HUES48 (cell line): Measurements from ENCODE around the gene PPP1R9B.

Experiments
- H3K27ac ChIP-seq: one replicate; pipeline ENCODE4 v1.7.0; 2013; ENCODE audit warnings: low read depth, low read length, inconsistent platforms
- H3K27me3 ChIP-seq: 2 replicates; pipeline ENCODE4 v1.6.1; 2013; ENCODE audit warnings: mild to moderate bottlenecking, low read length; ENCODE audit not compliant: control insufficient read depth, insufficient read depth
- H3K36me3 ChIP-seq: 2 replicates; pipeline ENCODE4 v1.6.1; 2013; ENCODE audit warnings: low read length; ENCODE audit not compliant: control insufficient read depth, insufficient read depth
- H3K4me1 ChIP-seq: 2 replicates; pipeline ENCODE4 v1.6.1; 2013; ENCODE audit warnings: mild to moderate bottlenecking, low read length; ENCODE audit not compliant: control insufficient read depth, insufficient read depth
- H3K4me3 ChIP-seq: 2 replicates; pipeline ENCODE4 v1.5.1; 2013; ENCODE audit warnings: mild to moderate bottlenecking, low read depth, low read length
- H3K9ac ChIP-seq: 2 replicates; pipeline ENCODE4 v1.6.1; 2013; ENCODE audit warnings: mild to moderate bottlenecking, low read depth, low read length, moderate library complexity
- H3K9me3 ChIP-seq: 2 replicates; pipeline ENCODE4 v1.6.1; 2013; ENCODE audit warnings: low read length; ENCODE audit not compliant: control insufficient read depth, insufficient read depth

The PPP1R9B gene

GRCh38 chr17:50163843-50164696, 13.6 kb upstream of the PPP1R9B start:
- Histone ChIP-seq H3K4me1 (peaks cover 11% of the 10 kb centered on the region; the same call in 1 of the 2 replicates), H3K27me3 (peaks cover 14% of the 10 kb centered on the region), H3K27ac (no peak overlapping the region), H3K4me3 (no peak overlapping the region), H3K9ac (no peak overlapping the region), H3K36me3 (no peaks in the 10 kb centered on the region), H3K9me3 (no peaks in the 10 kb centered on the region)

GRCh38 chr17:50162466-50163254, 12.2 kb upstream of the PPP1R9B start:
- H3K9ac ChIP-seq = no peak overlapping the region
- H3K4me1 ChIP-seq = peaks cover 11% of the 10 kb centered on the region; the same call in 1 of the 2 replicates
- H3K27ac ChIP-seq = no peak overlapping the region
- H3K4me3 ChIP-seq = no peak overlapping the region
- peaks cover 14% of the 10 kb centered on the region for H3K27me3 ChIP-seq
- H3K36me3 ChIP-seq = no peaks in the 10 kb centered on the region
- H3K9me3 ChIP-seq = no peaks in the 10 kb centered on the region

- peak overlapping the region; percentile 5; the same call in 1 of the 2 replicates for H3K9ac ChIP-seq
- peaks cover 14% of the 10 kb centered on the region for H3K27me3 ChIP-seq
- peak overlapping the region; percentile 37 for H3K4me3 ChIP-seq
- peaks cover 11% of the 10 kb centered on the region; the same call in 1 of the 2 replicates for H3K4me1 ChIP-seq
- H3K36me3 ChIP-seq = no peaks in the 10 kb centered on the region
- H3K9me3 ChIP-seq = no peaks in the 10 kb centered on the region
- H3K27ac ChIP-seq = no peak overlapping the region
Measured at GRCh38 chr17:50161911-50162288, 11.4 kb upstream of the PPP1R9B start.

GRCh38 chr17:50161023-50161910, 10.8 kb upstream of the PPP1R9B start:
- Histone ChIP-seq H3K36me3 (no peaks in the 10 kb centered on the region), H3K27me3 (peaks cover 14% of the 10 kb centered on the region), H3K4me3 (peak overlapping the region; percentile 63), H3K9me3 (no peaks in the 10 kb centered on the region), H3K4me1 (peaks cover 11% of the 10 kb centered on the region; the same call in 1 of the 2 replicates), H3K27ac (no peak overlapping the region), H3K9ac (peak overlapping the region; percentile 5)

- peaks cover 12% of the 10 kb centered on the region; the same call in 1 of the 2 replicates for H3K4me1 ChIP-seq
Measured at GRCh38 chr17:50157891-50158290, 7.4 kb upstream of the PPP1R9B start.

GRCh38 chr17:50155115-50155819, 4.8 kb upstream of the PPP1R9B start:
- Histone ChIP-seq H3K4me3 (no peak overlapping the region), H3K9ac (no peak overlapping the region), H3K36me3 (no peaks in the 10 kb centered on the region), H3K4me1 (peaks cover 14% of the 10 kb centered on the region; the same call in 1 of the 2 replicates), H3K9me3 (no peaks in the 10 kb centered on the region), H3K27ac (peak overlapping the region; percentile 33), H3K27me3 (peaks cover 5% of the 10 kb centered on the region)

More at GRCh38 chr17:50157891-50158290, 7.4 kb upstream of the PPP1R9B start:
- Histone ChIP-seq H3K36me3 (no peaks in the 10 kb centered on the region), H3K9ac (no peak overlapping the region), H3K9me3 (no peaks in the 10 kb centered on the region), H3K27ac (no peak overlapping the region), H3K4me3 (no peak overlapping the region), H3K27me3 (peaks cover 14% of the 10 kb centered on the region)

GRCh38 chr17:50154604-50155003, 4.1 kb upstream of the PPP1R9B start:
- Histone ChIP-seq H3K9me3 (no peaks in the 10 kb centered on the region), H3K27ac (no peak overlapping the region), H3K4me1 (peaks cover 14% of the 10 kb centered on the region; the same call in 1 of the 2 replicates), H3K27me3 (peaks cover 12% of the 10 kb centered on the region), H3K36me3 (no peaks in the 10 kb centered on the region), H3K9ac (no peak overlapping the region), H3K4me3 (no peak overlapping the region)

GRCh38 chr17:50153650-50154575, 3.4 kb upstream of the PPP1R9B start:
- H3K9ac ChIP-seq = no peak overlapping the region
- peaks cover 18% of the 10 kb centered on the region for H3K27me3 ChIP-seq
- H3K9me3 ChIP-seq = no peaks in the 10 kb centered on the region
- H3K27ac ChIP-seq = no peak overlapping the region
- H3K36me3 ChIP-seq = no peaks in the 10 kb centered on the region
- H3K4me3 ChIP-seq = no peak overlapping the region
- peaks cover 14% of the 10 kb centered on the region; the same call in 1 of the 2 replicates for H3K4me1 ChIP-seq

GRCh38 chr17:50152736-50153135, 2.3 kb upstream of the PPP1R9B start:
- H3K4me3 ChIP-seq = no peak overlapping the region
- H3K36me3 ChIP-seq = no peaks in the 10 kb centered on the region
- peaks cover 22% of the 10 kb centered on the region; the same call in 1 of the 2 replicates for H3K4me1 ChIP-seq
- peaks cover 18% of the 10 kb centered on the region for H3K27me3 ChIP-seq
- H3K9ac ChIP-seq = no peak overlapping the region
- H3K9me3 ChIP-seq = no peaks in the 10 kb centered on the region
- H3K27ac ChIP-seq = peak overlapping the region; percentile 76
